GM12873 (cell line): ENCODE results near the gene SESN3.

Experiments used
- TF ChIP-seq, protein P1 (sequence below): IDR thresholded peaks from 2 replicates; pipeline ENCODE4 v1.5.1; 2012; ENCODE audit warnings: low read depth, mild to moderate bottlenecking, moderate library complexity, low read length, control low read depth; ENCODE audit not compliant: insufficient read depth; ENCODE audit errors: missing control alignments

Gene SESN3

DNA sequence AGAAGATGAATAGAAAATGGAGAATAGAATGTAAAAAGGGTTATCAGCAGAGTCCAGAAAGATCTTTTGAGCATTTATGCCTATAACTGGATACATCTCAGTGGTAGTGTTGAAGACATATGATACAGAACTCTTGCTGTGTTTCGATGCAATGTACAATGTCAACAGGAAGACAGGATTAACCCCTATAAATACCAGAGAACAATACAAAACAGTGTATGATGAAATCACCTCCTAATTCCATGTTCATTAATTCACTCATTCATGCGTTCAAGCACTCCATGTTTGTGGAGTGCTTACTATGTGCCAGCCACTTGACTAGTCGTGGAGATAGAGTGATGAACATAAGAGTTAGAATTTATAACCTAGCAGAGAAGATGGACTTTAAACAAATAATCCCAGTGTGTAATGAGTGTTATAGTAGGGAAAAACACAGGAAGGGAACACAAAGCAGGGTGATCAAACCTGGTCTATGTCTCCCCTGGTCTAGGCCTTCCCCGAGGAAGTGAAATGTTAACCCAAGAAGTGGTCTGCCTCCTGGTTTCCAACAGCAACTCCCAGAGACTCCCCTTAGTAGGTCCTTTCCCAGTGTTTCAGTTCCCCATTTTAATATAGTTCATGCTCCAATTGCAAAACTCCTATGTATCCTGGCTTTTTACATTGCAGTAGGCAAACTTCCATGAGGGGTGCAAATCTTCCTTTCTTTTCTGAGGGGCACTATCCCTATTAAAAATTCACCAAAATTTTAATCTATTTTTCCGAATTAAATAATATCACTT, 9.1 kb upstream of the SESN3 start:
- TF ChIP-seq, protein P1, sequence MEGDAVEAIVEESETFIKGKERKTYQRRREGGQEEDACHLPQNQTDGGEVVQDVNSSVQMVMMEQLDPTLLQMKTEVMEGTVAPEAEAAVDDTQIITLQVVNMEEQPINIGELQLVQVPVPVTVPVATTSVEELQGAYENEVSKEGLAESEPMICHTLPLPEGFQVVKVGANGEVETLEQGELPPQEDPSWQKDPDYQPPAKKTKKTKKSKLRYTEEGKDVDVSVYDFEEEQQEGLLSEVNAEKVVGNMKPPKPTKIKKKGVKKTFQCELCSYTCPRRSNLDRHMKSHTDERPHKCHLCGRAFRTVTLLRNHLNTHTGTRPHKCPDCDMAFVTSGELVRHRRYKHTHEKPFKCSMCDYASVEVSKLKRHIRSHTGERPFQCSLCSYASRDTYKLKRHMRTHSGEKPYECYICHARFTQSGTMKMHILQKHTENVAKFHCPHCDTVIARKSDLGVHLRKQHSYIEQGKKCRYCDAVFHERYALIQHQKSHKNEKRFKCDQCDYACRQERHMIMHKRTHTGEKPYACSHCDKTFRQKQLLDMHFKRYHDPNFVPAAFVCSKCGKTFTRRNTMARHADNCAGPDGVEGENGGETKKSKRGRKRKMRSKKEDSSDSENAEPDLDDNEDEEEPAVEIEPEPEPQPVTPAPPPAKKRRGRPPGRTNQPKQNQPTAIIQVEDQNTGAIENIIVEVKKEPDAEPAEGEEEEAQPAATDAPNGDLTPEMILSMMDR, result no peak

DNA sequence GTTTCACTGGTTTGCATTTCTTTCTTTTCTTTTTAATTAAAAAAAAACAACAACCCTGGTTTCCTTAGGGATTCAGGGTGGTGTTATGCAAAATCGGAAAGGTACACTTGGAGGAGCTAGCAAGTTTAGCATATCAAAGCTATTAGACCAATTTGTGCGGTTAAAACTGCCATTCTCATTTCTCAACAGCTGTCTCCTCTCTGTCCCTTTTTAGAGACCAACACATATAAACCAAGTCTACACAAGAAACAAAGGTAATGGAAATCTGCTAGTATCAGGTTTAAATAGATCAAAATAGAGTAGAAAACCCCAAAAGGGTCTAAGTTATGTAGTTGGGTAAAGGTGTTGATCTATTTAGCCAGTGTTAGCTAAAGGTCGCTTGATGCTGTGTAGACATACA, 1.7 kb upstream of the SESN3 start:
- TF ChIP-seq, protein P1, result no peak

DNA sequence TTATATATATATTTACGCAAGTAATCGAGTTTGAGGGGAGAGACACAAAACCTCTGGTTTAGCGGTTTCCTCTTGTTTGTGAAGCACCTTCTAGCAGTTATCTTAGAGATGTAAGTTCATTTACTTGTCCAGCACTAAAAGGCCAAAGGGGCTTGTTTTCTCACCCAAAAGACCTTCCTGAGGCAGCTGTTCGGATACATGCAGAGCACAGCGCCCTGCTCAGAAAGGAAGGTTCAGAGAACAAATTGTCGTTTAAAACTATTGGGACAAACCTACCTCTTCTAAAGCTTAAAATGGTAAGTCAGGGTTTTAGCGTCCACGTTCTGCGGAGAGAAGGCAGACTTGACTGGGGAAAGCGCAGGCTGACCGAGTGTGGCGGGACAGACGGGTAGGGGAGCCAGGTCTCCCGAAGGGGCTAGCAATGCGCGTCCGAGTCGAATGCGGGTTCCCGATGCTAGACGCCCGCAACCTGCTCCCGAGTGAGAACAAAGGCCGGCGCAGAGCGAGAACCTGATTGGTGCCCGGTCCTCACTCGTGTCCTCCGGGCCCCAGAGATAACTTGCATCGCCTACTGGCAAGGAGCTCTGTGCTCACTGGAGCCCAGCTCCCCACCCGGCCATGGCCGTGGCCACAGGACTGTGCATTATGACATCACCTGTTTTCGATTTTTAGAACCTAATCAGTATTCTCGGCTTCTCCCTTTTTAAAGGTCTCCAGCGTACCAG, 1.0 kb upstream of the SESN3 start:
- TF ChIP-seq, protein P1, result no peak

DNA sequence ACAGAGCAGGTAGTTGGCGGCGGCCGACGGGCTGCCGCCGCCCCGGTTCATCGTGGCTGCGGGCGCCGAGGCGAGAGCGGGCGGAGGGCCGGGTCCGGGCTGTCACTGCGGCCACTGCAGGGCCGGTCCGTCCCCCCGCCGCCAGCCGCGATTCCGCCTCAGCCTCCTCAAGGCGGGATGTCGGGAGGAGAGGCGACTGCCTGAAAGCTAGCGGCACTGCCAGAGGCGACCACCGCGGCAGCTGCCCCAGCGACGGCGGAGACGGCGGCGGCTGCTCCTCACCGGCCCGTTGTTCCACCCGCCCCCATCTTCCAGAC, 234 bp downstream of the SESN3 start:
- TF ChIP-seq, protein P1, result no peak

DNA sequence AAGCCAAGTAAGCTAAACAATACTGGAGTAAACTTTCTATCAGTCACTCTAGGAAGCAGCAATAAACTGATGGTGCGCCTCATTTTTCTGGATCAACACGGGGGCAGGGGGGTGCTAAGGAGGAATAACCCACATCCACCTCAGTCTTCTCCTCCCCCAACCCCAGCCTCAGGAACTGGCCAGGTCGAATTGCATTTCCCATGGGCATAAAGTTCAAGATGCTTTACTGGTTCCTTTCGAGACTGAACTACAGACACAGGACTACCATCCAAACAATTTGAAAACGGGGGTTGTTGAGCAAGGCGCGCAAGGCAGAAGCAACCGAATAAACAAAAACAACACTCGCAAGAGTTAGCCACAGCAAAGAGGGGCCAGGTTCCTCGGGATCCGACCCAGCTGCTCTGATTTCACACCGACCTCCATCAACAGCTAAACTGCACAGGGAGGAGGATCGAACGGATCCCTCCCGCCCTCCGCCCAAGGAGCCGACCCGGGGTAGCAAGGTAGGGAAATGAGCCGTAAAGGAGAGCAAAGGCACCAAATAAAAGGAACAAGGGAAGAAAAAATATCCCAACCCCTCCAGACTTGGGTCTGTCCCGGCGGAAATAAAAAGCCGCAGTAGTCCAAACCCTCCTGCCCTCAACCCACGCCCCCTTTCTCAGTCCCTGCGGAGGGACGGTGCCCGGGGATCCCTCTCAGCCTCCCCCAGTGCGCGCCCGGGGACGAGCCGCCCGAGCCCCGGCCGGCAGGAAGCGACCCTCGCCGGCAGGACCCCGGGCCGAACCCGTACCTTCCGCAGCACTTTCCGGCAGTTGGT, 801 bp downstream of the SESN3 start:
- TF ChIP-seq, protein P1, result no peak

DNA sequence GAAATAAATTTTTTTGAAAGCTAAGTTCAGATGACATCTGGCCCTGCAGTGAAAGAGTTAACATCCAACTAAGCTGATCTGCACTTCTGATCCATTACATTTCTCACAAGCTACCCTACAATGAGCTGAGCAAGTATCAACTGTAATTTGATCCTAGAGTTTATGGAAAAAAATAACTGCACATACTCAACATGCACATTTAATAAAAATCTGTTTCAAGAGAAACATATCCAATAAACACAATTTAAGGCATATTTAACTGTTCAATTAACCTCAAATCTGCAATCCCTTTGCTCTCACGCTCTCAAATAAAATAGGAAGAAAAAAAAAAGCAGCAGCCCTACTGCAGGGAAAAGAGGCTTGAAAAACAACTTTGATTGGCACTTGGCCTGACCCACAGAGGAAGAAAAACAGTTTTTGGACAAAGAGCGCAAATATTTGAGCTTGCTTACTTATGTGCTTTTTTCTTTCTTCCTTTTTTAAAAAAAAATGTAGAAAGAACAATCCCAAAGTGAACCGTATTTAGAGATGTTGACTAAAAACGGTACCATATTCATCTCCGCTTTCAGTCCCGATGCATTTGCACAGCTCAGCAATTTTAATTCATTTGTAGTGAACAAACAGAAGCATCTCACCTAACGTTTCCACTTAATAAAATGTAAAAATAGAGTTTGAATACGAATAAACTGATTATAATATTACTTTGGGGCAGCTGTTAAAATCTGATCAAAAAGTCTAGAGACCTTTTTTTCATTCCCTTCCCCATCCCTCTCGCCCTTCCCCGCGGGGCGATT, 1.6 kb downstream of the SESN3 start:
- TF ChIP-seq, protein P1, result no peak
